GM18858 (cell line): Measurements from ENCODE around the gene ICOSLG.
"Not testable (repeated sequence)": the region's sequence is repeated elsewhere in the genome, so short reads cannot be mapped to it uniquely, and the experiment has no call there.

Experiments
- ATAC-seq: cut with Tn5 transposase; IDR thresholded peaks from one replicate; pipeline ENCODE4 v1.9.1; 2021; ENCODE audit not compliant: unreplicated experiment

Gene ICOSLG

GRCh38 chr21:44240842-44241241 lies at the start of gene ICOSLG:
Gene ICOSLG (minus strand): TSS chr21:44240943. CDS start chr21:44240817, 126 bp downstream.
- ATAC-seq, result peak; percentile 26

- no peak for ATAC-seq
These were observed 48.8 kb upstream of the ICOSLG start for GRCh38 chr21:44289381-44290010.

- ATAC-seq, result no peak
These were observed 47.7 kb upstream of the ICOSLG start for GRCh38 chr21:44288251-44289110.

GRCh38 chr21:44286716-44287632 lies 46.2 kb upstream of the ICOSLG start:
- no peak for ATAC-seq

- ATAC-seq, result no peak
These were observed 45.5 kb upstream of the ICOSLG start for GRCh38 chr21:44286086-44286715.

- ATAC-seq, result no peak
These were observed 44.6 kb upstream of the ICOSLG start, which contains the start of gene AIRE for GRCh38 chr21:44285138-44285992. Gene AIRE (plus strand): TSS chr21:44285876. CDS start chr21:44286007, 131 bp downstream.

GRCh38 chr21:44283948-44284347 lies 43.2 kb upstream of the ICOSLG start:
- no peak for ATAC-seq

GRCh38 chr21:44283211-44283785 lies 42.6 kb upstream of the ICOSLG start:
- ATAC-seq, result not testable (repeated sequence)

GRCh38 chr21:44282370-44282769 lies 41.6 kb upstream of the ICOSLG start:
- ATAC-seq, result no peak

- no peak for ATAC-seq
These were observed 41.1 kb upstream of the ICOSLG start for GRCh38 chr21:44281801-44282200.

- no peak for ATAC-seq
These were observed 38.9 kb upstream of the ICOSLG start for GRCh38 chr21:44279354-44280260.

- ATAC-seq, result no peak
These were observed 34.3 kb upstream of the ICOSLG start for GRCh38 chr21:44275041-44275440.

GRCh38 chr21:44273046-44273445 lies 32.3 kb upstream of the ICOSLG start:
- no peak for ATAC-seq

GRCh38 chr21:44272284-44272858 lies 31.6 kb upstream of the ICOSLG start:
- no peak for ATAC-seq

- no peak for ATAC-seq
These were observed 31.0 kb upstream of the ICOSLG start for GRCh38 chr21:44271558-44272283.

GRCh38 chr21:44269090-44269489 lies 28.3 kb upstream of the ICOSLG start:
- no peak for ATAC-seq

- ATAC-seq, result no peak
These were observed 27.0 kb upstream of the ICOSLG start for GRCh38 chr21:44267655-44268142.
